HepG2 (cell line): ENCODE data around the gene DNAJC2. TPM values are rescaled to one million over a fixed set of nuclear protein-coding genes. Genes with fewer than 3 reads are reported as not detected.
"Not testable (repeated sequence)": the region's sequence is repeated elsewhere in the genome, so short reads cannot be mapped to it uniquely, and the experiment has no call there.

Source experiments
- ARNT2 ChIP-seq: sonication (generic); formaldehyde crosslinking; IDR thresholded peaks from 2 replicates; pipeline ENCODE4 v1.8.0; 2022; ENCODE audit warnings: mild to moderate bottlenecking, low read depth, missing genetic modification reagents, moderate library complexity
- IRF9 ChIP-seq: sonication (generic); formaldehyde crosslinking; IDR thresholded peaks from 2 replicates; pipeline ENCODE4 v1.8.0; 2022; ENCODE audit warnings: missing genetic modification reagents, mild to moderate bottlenecking, borderline replicate concordance
- KLF12 ChIP-seq: sonication (generic); formaldehyde crosslinking; IDR thresholded peaks from 2 replicates; pipeline ENCODE4 v1.4.0; 2020; ENCODE audit warnings: missing genetic modification reagents, borderline replicate concordance
- REL ChIP-seq: sonication (generic); formaldehyde crosslinking; conservative IDR thresholded peaks from 2 replicates; pipeline ENCODE4 v1.8.0; 2022; ENCODE audit warnings: mild to moderate bottlenecking, missing genetic modification reagents, moderate library complexity
- SALL1 ChIP-seq: sonication (generic); formaldehyde crosslinking; IDR thresholded peaks from 2 replicates; pipeline ENCODE4 v1.8.0; 2022; ENCODE audit warnings: mild to moderate bottlenecking, missing genetic modification reagents
- TFDP1 ChIP-seq: IDR thresholded peaks from 2 replicates; pipeline ENCODE4 v1.6.1; 2016; ENCODE audit warnings: missing compliant biosample characterization, missing genetic modification reagents, borderline replicate concordance
- ZNF607 ChIP-seq: sonication (generic); formaldehyde crosslinking; IDR thresholded peaks from 2 replicates; pipeline ENCODE4 v1.5.1; 2020; ENCODE audit warnings: missing genetic modification reagents, mild to moderate bottlenecking, borderline replicate concordance
- polyA plus RNA-seq, 8 experiments: library from polyadenylated mRNA; depleted of rRNA in 3 of 8; stranded (reverse) in 7 of 8; unstranded in 1 of 8; fragments of >200 nt; fragmentation: Illumina TruSeq in 4 of 8; extraction: Trizol in 4 of 8; gene quantifications; 2 replicates each; pipeline versions ENCODE4 v1.2.1 to v1.2.3, GENCODE V29; 2011 to 2016; ENCODE audit warnings: low read depth in 4 of 8, missing spikeins in 1 of 8, mixed read lengths in 1 of 8; ENCODE audit not compliant: insufficient read depth in 1 of 8
- total RNA-seq, 5 experiments: library from RNA; depleted of rRNA; stranded (reverse); fragments of >200 nt; fragmentation: Illumina TruSeq; extraction: Trizol; gene quantifications; 2 replicates each; pipeline ENCODE4 v1.2.3, GENCODE V29; 2016; ENCODE audit warnings: low read depth in 1 of 5
- TF ChIP-seq, protein P1 (sequence below): sonication (generic); formaldehyde crosslinking; IDR thresholded peaks from 2 replicates; pipeline ENCODE4 v1.4.0; 2020; ENCODE audit warnings: mild to moderate bottlenecking, missing genetic modification reagents
- TF ChIP-seq, protein P2 (sequence below): sonication (generic); formaldehyde crosslinking; IDR thresholded peaks from 2 replicates; pipeline ENCODE4 v1.4.0; 2020; ENCODE audit warnings: missing genetic modification reagents
- TF ChIP-seq, protein P3 (sequence below): sonication (generic); formaldehyde crosslinking; IDR thresholded peaks from 2 replicates; pipeline ENCODE4 v1.4.0; 2020; ENCODE audit warnings: mild to moderate bottlenecking, missing genetic modification reagents
- TF ChIP-seq, protein P4 (sequence below), 2 experiments: fragments of 450-650 bp in 1 of 2; sonication (generic) in 1 of 2; formaldehyde crosslinking in 1 of 2; IDR thresholded peaks; 2 replicates each; pipeline versions ENCODE4 v1.6.1 to v1.8.0; 2016 to 2022; ENCODE audit warnings: antibody characterized with exemption in 1 of 2, mild to moderate bottlenecking in 1 of 2, missing genetic modification reagents in 1 of 2

Gene DNAJC2
- total and polyA plus RNA-seq, 2 of the 13 experiments (the other 11 are each of a cell fraction or from before 2014, with no cell fraction given), result 19.6 to 42.0 TPM

- TF ChIP-seq IRF9 (CRISPR knock-in tag) (peak; percentile 51; the same call in 1 of the 2 replicates), SALL1 (CRISPR knock-in tag) (0 out of 2 replicates have a peak, but pooled peaks have one; percentile 49), REL (0 out of 2 replicates have a peak, but pooled peaks have one; percentile 33), KLF12 (CRISPR knock-in tag) (peak; percentile 60; the same call in 1 of the 2 replicates), TFDP1 (CRISPR knock-in tag) (peak; percentile 75; the same call in 1 of the 2 replicates), ARNT2 (CRISPR knock-in tag) (peak; percentile 78), ZNF607 (CRISPR knock-in tag) (peak; percentile 44; the same call in 1 of the 2 replicates)
- TF ChIP-seq, protein P1, sequence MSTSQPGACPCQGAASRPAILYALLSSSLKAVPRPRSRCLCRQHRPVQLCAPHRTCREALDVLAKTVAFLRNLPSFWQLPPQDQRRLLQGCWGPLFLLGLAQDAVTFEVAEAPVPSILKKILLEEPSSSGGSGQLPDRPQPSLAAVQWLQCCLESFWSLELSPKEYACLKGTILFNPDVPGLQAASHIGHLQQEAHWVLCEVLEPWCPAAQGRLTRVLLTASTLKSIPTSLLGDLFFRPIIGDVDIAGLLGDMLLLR, result 0 out of 2 replicates have a peak, but pooled peaks have one; percentile 31
- TF ChIP-seq, protein P2, sequence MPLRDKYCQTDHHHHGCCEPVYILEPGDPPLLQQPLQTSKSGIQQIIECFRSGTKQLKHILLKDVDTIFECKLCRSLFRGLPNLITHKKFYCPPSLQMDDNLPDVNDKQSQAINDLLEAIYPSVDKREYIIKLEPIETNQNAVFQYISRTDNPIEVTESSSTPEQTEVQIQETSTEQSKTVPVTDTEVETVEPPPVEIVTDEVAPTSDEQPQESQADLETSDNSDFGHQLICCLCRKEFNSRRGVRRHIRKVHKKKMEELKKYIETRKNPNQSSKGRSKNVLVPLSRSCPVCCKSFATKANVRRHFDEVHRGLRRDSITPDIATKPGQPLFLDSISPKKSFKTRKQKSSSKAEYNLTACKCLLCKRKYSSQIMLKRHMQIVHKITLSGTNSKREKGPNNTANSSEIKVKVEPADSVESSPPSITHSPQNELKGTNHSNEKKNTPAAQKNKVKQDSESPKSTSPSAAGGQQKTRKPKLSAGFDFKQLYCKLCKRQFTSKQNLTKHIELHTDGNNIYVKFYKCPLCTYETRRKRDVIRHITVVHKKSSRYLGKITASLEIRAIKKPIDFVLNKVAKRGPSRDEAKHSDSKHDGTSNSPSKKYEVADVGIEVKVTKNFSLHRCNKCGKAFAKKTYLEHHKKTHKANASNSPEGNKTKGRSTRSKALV (CRISPR knock-in tag), result peak; percentile 95
- TF ChIP-seq, protein P3, sequence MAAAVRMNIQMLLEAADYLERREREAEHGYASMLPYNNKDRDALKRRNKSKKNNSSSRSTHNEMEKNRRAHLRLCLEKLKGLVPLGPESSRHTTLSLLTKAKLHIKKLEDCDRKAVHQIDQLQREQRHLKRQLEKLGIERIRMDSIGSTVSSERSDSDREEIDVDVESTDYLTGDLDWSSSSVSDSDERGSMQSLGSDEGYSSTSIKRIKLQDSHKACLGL (CRISPR knock-in tag), result peak; percentile 62; the same call in 1 of the 2 replicates
- TF ChIP-seq, protein P4, sequence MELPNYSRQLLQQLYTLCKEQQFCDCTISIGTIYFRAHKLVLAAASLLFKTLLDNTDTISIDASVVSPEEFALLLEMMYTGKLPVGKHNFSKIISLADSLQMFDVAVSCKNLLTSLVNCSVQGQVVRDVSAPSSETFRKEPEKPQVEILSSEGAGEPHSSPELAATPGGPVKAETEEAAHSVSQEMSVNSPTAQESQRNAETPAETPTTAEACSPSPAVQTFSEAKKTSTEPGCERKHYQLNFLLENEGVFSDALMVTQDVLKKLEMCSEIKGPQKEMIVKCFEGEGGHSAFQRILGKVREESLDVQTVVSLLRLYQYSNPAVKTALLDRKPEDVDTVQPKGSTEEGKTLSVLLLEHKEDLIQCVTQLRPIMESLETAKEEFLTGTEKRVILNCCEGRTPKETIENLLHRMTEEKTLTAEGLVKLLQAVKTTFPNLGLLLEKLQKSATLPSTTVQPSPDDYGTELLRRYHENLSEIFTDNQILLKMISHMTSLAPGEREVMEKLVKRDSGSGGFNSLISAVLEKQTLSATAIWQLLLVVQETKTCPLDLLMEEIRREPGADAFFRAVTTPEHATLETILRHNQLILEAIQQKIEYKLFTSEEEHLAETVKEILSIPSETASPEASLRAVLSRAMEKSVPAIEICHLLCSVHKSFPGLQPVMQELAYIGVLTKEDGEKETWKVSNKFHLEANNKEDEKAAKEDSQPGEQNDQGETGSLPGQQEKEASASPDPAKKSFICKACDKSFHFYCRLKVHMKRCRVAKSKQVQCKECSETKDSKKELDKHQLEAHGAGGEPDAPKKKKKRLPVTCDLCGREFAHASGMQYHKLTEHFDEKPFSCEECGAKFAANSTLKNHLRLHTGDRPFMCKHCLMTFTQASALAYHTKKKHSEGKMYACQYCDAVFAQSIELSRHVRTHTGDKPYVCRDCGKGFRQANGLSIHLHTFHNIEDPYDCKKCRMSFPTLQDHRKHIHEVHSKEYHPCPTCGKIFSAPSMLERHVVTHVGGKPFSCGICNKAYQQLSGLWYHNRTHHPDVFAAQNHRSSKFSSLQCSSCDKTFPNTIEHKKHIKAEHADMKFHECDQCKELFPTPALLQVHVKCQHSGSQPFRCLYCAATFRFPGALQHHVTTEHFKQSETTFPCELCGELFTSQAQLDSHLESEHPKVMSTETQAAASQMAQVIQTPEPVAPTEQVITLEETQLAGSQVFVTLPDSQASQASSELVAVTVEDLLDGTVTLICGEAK (IDR thresholded peaks at IDR 0.05), result not testable (repeated sequence)
- TF ChIP-seq, protein P4 (CRISPR knock-in tag; IDR thresholded peaks at IDR 0.05), result 0 out of 2 replicates have a peak, but pooled peaks have one; percentile 31
These were observed 64.4 kb downstream of the DNAJC2 start (continued) for GRCh38 chr7:103279963-103280802.
